Vagina (tissue), 2 donors: ENCODE measurements around the gene PAPSS1. TPM values are rescaled to one million over a fixed set of nuclear protein-coding genes. Genes with fewer than 3 reads are reported as not detected.

Experiments used
- DNase-seq, 2 donors: peaks; one replicate each; pipeline ENCODE4 v3.0.0-alpha.2; 2017; ENCODE audit errors: extremely low spot score in 2 of 2
- H3K27ac ChIP-seq: fragments of 200-600 bp; sonication (generic); one replicate; pipeline ENCODE4 v1.5.1; 2019
- H3K27me3 ChIP-seq: fragments of 200-600 bp; sonication (generic); one replicate; pipeline ENCODE4 v1.5.1; 2019
- H3K36me3 ChIP-seq, 2 donors: fragments of 200-600 bp; sonication (generic); one replicate each; pipeline ENCODE4 v1.5.1; 2017 to 2019
- H3K4me1 ChIP-seq: fragments of 200-600 bp; sonication (generic); one replicate; pipeline ENCODE4 v1.5.1; 2019
- H3K4me3 ChIP-seq, 2 donors: fragments of 200-600 bp; sonication (generic); 1 replicate in 1 of 2; 2 replicates in 1 of 2; pipeline ENCODE4 v1.5.1; 2016 to 2019
- H3K9me3 ChIP-seq: fragments of 200-600 bp; sonication (generic); one replicate; pipeline ENCODE4 v1.5.1; 2019
- CTCF ChIP-seq, 3 experiments: fragments of 450-650 bp in 2 of 3; fragments of 200-600 bp in 1 of 3; sonication (generic) in 1 of 3; IDR thresholded peaks; one replicate each; pipeline ENCODE4 v1.5.1; 2017 to 2019; ENCODE audit warnings: antibody characterized with exemption in 3 of 3, mild to moderate bottlenecking in 2 of 3, moderate library complexity in 2 of 3
- POLR2A ChIP-seq, 2 donors: fragments of 450-650 bp; IDR thresholded peaks; one replicate each; pipeline ENCODE4 v1.6.1; 2017; ENCODE audit warnings: antibody characterized with exemption in 2 of 2, mild to moderate bottlenecking in 2 of 2, moderate library complexity in 2 of 2
- POLR2AphosphoS5 ChIP-seq, 2 donors: sonication (generic); formaldehyde crosslinking; IDR thresholded peaks; one replicate each; pipeline ENCODE4 v1.9.0; 2017; ENCODE audit warnings: antibody characterized with exemption in 2 of 2, mild to moderate bottlenecking in 2 of 2, low read depth in 1 of 2; ENCODE audit not compliant: insufficient read depth in 1 of 2
- intact Hi-C: fragments of 100-400 bp; cut with DNase I; formaldehyde crosslinking; loops from one replicate; pipeline ENCODE4 v1.15.1; 2023
- total RNA-seq: library from RNA; depleted of rRNA; stranded (reverse); fragments of >200 nt; gene quantifications from one replicate; pipeline ENCODE4 v1.2.3, GENCODE V29; 2016

PAPSS1 gene
- total RNA-seq, 1 donor from 2014 or later, result 27.5 TPM

DNA sequence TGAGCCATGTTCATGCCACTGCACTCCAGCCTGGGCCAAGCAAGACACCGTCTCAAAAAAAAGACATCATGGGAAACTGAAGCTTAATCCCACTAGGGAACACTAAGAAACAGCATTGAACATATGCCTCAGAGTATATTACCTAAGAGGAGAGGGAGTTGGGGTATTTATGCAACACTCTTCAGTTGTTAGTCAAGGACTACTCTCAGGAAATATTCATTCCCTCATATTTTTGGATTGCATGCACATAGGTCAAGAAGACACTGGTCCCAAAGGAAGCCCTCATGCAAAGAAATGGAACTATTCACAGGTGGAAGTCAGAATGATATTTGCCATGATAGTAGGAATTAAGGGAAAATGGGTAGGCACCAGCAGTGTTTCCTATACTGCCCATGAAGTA is 22.8 kb upstream of the PAPSS1 start:
- Histone ChIP-seq H3K9me3 (no peaks in the 10 kb centered on the region), H3K27ac (no peak overlapping the region), H3K4me1 (peaks cover 16% of the 10 kb centered on the region), H3K36me3 (no peaks in the 10 kb centered on the region), H3K4me3 (no peak overlapping the region), H3K27me3 (no peaks in the 10 kb centered on the region)
- no peak for DNase-seq
- TF ChIP-seq POLR2AphosphoS5 (IDR thresholded peaks at IDR 0.05; ENCODE audit: insufficient read depth in 1 of 2, low read depth in 1 of 2) (no peak), CTCF (IDR thresholded peaks at IDR 0.05) (no peak), POLR2A (IDR thresholded peaks at IDR 0.05) (no peak)
- intact Hi-C loops, result no loop called here

DNA sequence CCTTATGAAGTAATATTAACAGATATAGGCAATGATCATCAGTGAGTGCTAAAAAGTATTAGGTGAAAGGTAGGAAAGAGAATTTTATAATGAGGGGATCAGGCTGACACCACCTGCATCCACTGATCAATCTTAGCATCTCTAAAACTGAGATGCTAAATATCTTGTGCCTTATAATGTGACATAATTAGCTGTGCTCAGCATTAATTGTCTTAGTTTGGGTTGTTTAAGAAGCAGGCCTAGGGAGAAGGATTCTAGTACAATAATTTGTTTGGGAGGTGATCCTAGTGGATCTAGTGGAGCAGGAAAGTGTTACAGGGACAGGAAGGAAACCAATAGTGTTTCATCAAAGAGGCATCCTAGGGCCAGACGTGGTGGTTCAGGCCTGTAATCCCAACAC is 22.2 kb upstream of the PAPSS1 start:
- TF ChIP-seq POLR2AphosphoS5 (IDR thresholded peaks at IDR 0.05; ENCODE audit: insufficient read depth in 1 of 2, low read depth in 1 of 2) (no peak), POLR2A (IDR thresholded peaks at IDR 0.05) (no peak), CTCF (IDR thresholded peaks at IDR 0.05) (no peak)
- H3K27me3 ChIP-seq, result no peaks in the 10 kb centered on the region
- peaks cover 16% of the 10 kb centered on the region for H3K4me1 ChIP-seq
- no peak for DNase-seq
- H3K36me3 ChIP-seq, result no peaks in the 10 kb centered on the region
- no peak overlapping the region for H3K4me3 ChIP-seq
- intact Hi-C loops, result no loop called here
- no peak overlapping the region for H3K27ac ChIP-seq
- no peaks in the 10 kb centered on the region for H3K9me3 ChIP-seq

GRCh38 chr4:107740950-107741701 is 21.1 kb upstream of the PAPSS1 start:
- TF ChIP-seq POLR2AphosphoS5 (IDR thresholded peaks at IDR 0.05; ENCODE audit: insufficient read depth in 1 of 2, low read depth in 1 of 2), result peak in 1 of 2 donors; percentile 23
- no peak for TF ChIP-seq POLR2A (IDR thresholded peaks at IDR 0.05)
- H3K27me3 ChIP-seq, result no peaks in the 10 kb centered on the region
- no peak overlapping the region for H3K4me3 ChIP-seq
- no peaks in the 10 kb centered on the region for H3K36me3 ChIP-seq
- no peaks in the 10 kb centered on the region for H3K9me3 ChIP-seq
- intact Hi-C loops, result no loop called here
- peaks cover 16% of the 10 kb centered on the region for H3K4me1 ChIP-seq
- peak overlapping the region; percentile 17 for H3K27ac ChIP-seq
- no peak for DNase-seq

- intact Hi-C loops, result no loop called here
- H3K4me1 ChIP-seq, result peaks cover 16% of the 10 kb centered on the region
- H3K27me3 ChIP-seq, result no peaks in the 10 kb centered on the region
- no peaks in the 10 kb centered on the region for H3K36me3 ChIP-seq
- TF ChIP-seq POLR2A (IDR thresholded peaks at IDR 0.05), result no peak
- TF ChIP-seq POLR2AphosphoS5 (IDR thresholded peaks at IDR 0.05; ENCODE audit: insufficient read depth in 1 of 2, low read depth in 1 of 2), result no peak
- no peak for TF ChIP-seq CTCF (IDR thresholded peaks at IDR 0.05)
- peak overlapping the region; percentile 17 for H3K27ac ChIP-seq
- H3K4me3 ChIP-seq, result no peak overlapping the region
- no peaks in the 10 kb centered on the region for H3K9me3 ChIP-seq
- DNase-seq, result no peak
Measured at GRCh38 chr4:107740381-107740780, 20.3 kb upstream of the PAPSS1 start.

DNA sequence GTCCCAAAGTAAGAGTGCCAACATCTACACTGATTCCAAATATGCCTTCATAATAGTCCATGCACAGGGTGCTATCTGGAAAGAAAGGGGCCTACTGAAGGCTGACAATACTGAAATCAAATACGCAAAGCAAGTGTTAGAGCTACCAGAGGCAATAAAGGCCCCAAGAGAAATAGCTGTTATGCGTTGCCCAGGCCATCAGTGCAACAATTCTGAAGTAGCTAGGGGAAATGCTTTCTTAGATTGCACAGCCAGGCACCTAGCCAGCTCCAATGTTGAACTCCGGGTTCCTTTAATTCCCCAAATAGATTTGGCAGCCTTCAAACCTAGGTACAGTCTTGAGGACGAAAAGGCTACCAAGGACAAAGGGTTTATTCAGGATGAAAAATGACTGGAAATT is 17.4 kb upstream of the PAPSS1 start:
- Histone ChIP-seq H3K36me3 (no peaks in the 10 kb centered on the region), H3K27me3 (no peaks in the 10 kb centered on the region), H3K4me1 (peaks cover 26% of the 10 kb centered on the region), H3K9me3 (no peaks in the 10 kb centered on the region), H3K4me3 (no peak overlapping the region), H3K27ac (no peak overlapping the region)
- no peak for DNase-seq
- TF ChIP-seq POLR2A (IDR thresholded peaks at IDR 0.05), result no peak
- TF ChIP-seq POLR2AphosphoS5 (IDR thresholded peaks at IDR 0.05; ENCODE audit: insufficient read depth in 1 of 2, low read depth in 1 of 2), result no peak
- no peak for TF ChIP-seq CTCF (IDR thresholded peaks at IDR 0.05)
- intact Hi-C loops, result no loop called here
